H1 (cell line): ENCODE measurements around the gene ITPR1. TPM values are rescaled to one million over a fixed set of nuclear protein-coding genes. Genes with fewer than 3 reads are reported as not detected.

ENCODE experiments used
- CBX8 ChIP-seq: fragments of 300-800, 300-1000 bp; sonication (generic); IDR thresholded peaks from 2 replicates; pipeline ENCODE4 v1.7.1; 2016; ENCODE audit warnings: low read depth, low read length, borderline replicate concordance
- EZH2 ChIP-seq: fragments of 200-600 bp; sonication (generic); IDR thresholded peaks from 2 replicates; pipeline ENCODE4 v1.7.1; 2012; ENCODE audit warnings: low read depth, mild to moderate bottlenecking, moderate library complexity, low read length, inconsistent platforms; ENCODE audit not compliant: severe bottlenecking
- HDAC2 ChIP-seq, 2 experiments: fragments of 300-600 bp in 1 of 2; sonication (generic) in 1 of 2; IDR thresholded peaks; 2 replicates each; pipeline ENCODE4 v1.6.1; 2011 to 2012; ENCODE audit warnings: low read depth in 2 of 2, low read length in 2 of 2, mild to moderate bottlenecking in 2 of 2, moderate library complexity in 2 of 2, borderline replicate concordance in 1 of 2, inconsistent platforms in 1 of 2
- NANOG ChIP-seq: IDR thresholded peaks from 2 replicates; pipeline ENCODE4 v1.6.1; 2011; ENCODE audit warnings: low read length, low read depth, mild to moderate bottlenecking, inconsistent platforms; ENCODE audit not compliant: insufficient read depth, poor library complexity, severe bottlenecking
- SIRT6 ChIP-seq: IDR thresholded peaks from one replicate; pipeline ENCODE4 v1.7.1; 2012; ENCODE audit warnings: low read length, inconsistent platforms
- TAF7 ChIP-seq: optimal IDR thresholded peaks from 2 replicates; pipeline ENCODE3; 2011; ENCODE audit warnings: low read depth, mild to moderate bottlenecking, inconsistent platforms, low read length, moderate library complexity, borderline replicate concordance
- polyA plus RNA-seq, 7 experiments: library from polyadenylated mRNA; depleted of rRNA in 3 of 7; stranded (reverse) in 5 of 7; unstranded in 2 of 7; fragments of >200 nt in 5 of 7; fragments of 200-250 nt in 2 of 7; gene quantifications; 1 replicate in 5 of 7; 2 replicates in 1 of 7; 4 replicates in 1 of 7; pipeline versions ENCODE4 v1.2.1 to v1.2.3, GENCODE V29; 2011 to 2013; ENCODE audit warnings: missing spikeins in 2 of 7, mixed read lengths in 2 of 7
- total RNA-seq: library from RNA; stranded (reverse); fragmentation: NEBNext Ultra II Directional; extraction: Animal tissue kit (Norgen Biotek cat#: 25700); gene quantifications from 2 replicates; pipeline ENCODE4 v1.2.1, GENCODE V29; 2021

The ITPR1 gene
- total and polyA plus RNA-seq, 2 of the 8 experiments (the other 6 are each of a cell fraction or from before 2014, with no cell fraction given): 2.5 to 16.3 TPM

DNA sequence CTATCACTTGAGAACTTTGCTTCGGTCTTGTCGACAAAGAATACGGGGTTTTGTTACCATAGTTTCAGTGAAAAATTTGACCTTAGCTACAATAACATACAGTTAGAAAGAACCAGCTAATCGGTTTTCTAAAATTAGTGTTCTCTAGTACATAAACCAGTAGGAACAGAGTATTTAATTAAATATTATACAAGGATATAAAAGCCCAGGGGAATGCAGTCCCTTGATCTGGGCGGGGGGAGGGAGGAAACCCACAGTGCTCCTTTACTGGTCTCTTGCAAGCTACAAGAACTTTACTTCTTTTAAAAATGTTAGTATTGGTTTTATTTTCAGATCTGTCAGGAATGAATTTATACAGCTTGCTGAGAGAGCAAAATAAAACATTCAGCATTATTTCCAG lies 41.8 kb downstream of the ITPR1 start (continued):
- no peak for TF ChIP-seq EZH2
- no peak for TF ChIP-seq CBX8
- TF ChIP-seq HDAC2 (IDR thresholded peaks at IDR 0.05; ENCODE audit: borderline replicate concordance in 1 of 2, low read depth in 2 of 2, low read length in 2 of 2): no peak
- TF ChIP-seq SIRT6: no peak
- TF ChIP-seq TAF7: no peak
- TF ChIP-seq NANOG: no peak
